HCT116 (cell line): ENCODE results near the gene CERK.

Experiments
- EZH2 ChIP-seq: fragments of 200-600 bp; sonication (generic); IDR thresholded peaks from 2 replicates; pipeline ENCODE4 v1.6.1; 2017; ENCODE audit warnings: antibody characterized with exemption, mixed run types
- JUND ChIP-seq: IDR thresholded peaks from 2 replicates; pipeline ENCODE4 v1.6.1; 2012
- POLR2A ChIP-seq: IDR thresholded peaks from 2 replicates; pipeline ENCODE4 v1.7.0; 2011; ENCODE audit warnings: borderline replicate concordance; ENCODE audit not compliant: insufficient read depth, insufficient read length; ENCODE audit errors: extremely low read depth
- POLR2AphosphoS5 ChIP-seq: IDR thresholded peaks from 2 replicates; pipeline ENCODE4 v1.6.1; 2011; ENCODE audit warnings: mild to moderate bottlenecking, low read depth, low read length, moderate library complexity
- RAD21 ChIP-seq: IDR thresholded peaks from 2 replicates; pipeline ENCODE4 v1.6.1; 2012; ENCODE audit warnings: low read depth, mild to moderate bottlenecking
- SIN3A ChIP-seq: IDR thresholded peaks from 2 replicates; pipeline ENCODE4 v1.6.1; 2012; ENCODE audit warnings: low read depth
- SP1 ChIP-seq: IDR thresholded peaks from 2 replicates; pipeline ENCODE4 v1.6.1; 2012; ENCODE audit warnings: low read depth
- SRF ChIP-seq: IDR thresholded peaks from 2 replicates; pipeline ENCODE4 v1.6.1; 2012; ENCODE audit warnings: low read depth
- TCF7L2 ChIP-seq: IDR thresholded peaks from 2 replicates; pipeline ENCODE4 v1.7.0; 2011; ENCODE audit warnings: borderline replicate concordance, inconsistent platforms; ENCODE audit not compliant: insufficient read depth, insufficient read length; ENCODE audit errors: extremely low read depth
- TF ChIP-seq, protein P1 (sequence below): IDR thresholded peaks from 2 replicates; pipeline ENCODE4 v1.6.1; 2012
- TF ChIP-seq, protein P2 (sequence below), 3 experiments: fragments of 200-600 bp in 1 of 3; sonication (generic) in 1 of 3; IDR thresholded peaks in 2 of 3; conservative IDR thresholded peaks in 1 of 3; 2 replicates each; pipeline ENCODE4 v1.5.1; 2012 to 2017; ENCODE audit warnings: low read depth in 2 of 3, low read length in 2 of 3, antibody characterized with exemption in 1 of 3, borderline replicate concordance in 1 of 3, control low read depth in 1 of 3, mild to moderate bottlenecking in 1 of 3, mixed read lengths in 1 of 3, mixed run types in 1 of 3, moderate library complexity in 1 of 3; ENCODE audit not compliant: insufficient read depth in 1 of 3
- TF ChIP-seq, protein P3 (sequence below): IDR thresholded peaks from 2 replicates; pipeline ENCODE4 v1.6.1; 2012; ENCODE audit warnings: low read depth
- TF ChIP-seq, protein P4 (sequence below): IDR thresholded peaks from 2 replicates; pipeline ENCODE4 v1.6.1; 2012

DNA sequence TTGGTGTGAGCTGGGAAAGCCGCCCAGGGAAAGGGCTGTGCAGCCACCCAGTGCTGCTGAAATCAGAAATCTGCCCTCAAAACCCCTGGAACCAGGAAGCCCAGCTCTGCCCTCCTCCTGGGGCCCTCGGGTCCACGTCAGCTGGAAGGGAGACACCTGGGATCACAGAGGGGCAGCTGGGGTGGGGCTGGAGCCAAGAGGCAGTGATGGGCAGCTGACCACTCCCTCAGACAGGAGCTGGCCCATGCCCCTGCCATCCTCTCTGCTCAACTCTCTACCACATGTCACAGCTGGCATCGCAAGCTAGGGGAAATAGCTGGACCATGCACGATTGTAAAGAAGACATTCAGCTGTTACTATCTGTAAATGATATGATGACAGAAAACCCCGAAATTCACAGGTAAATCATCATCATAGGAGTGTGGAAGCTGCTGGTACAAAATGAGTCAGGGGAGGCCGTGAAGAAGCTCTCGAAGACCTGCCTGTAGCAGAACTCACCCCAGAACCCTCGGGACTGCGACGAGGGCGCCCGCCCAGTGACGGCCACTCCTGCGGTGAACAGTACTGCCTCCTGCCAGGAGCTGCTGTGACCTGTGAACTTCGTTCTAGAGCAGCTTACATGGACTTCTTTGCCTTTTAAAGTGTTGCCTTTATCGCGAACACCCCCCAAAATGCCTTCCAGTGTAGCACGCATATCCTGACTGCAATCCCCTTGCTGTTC is 55.9 kb downstream of the CERK start:
- TF ChIP-seq POLR2A (no peak), POLR2AphosphoS5 (no peak), RAD21 (no peak), TCF7L2 (no peak), JUND (no peak), EZH2 (no peak), SP1 (no peak), SRF (no peak), SIN3A (no peak)
- TF ChIP-seq, protein P1, sequence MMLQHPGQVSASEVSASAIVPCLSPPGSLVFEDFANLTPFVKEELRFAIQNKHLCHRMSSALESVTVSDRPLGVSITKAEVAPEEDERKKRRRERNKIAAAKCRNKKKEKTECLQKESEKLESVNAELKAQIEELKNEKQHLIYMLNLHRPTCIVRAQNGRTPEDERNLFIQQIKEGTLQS, result no peak
- TF ChIP-seq, protein P2, sequence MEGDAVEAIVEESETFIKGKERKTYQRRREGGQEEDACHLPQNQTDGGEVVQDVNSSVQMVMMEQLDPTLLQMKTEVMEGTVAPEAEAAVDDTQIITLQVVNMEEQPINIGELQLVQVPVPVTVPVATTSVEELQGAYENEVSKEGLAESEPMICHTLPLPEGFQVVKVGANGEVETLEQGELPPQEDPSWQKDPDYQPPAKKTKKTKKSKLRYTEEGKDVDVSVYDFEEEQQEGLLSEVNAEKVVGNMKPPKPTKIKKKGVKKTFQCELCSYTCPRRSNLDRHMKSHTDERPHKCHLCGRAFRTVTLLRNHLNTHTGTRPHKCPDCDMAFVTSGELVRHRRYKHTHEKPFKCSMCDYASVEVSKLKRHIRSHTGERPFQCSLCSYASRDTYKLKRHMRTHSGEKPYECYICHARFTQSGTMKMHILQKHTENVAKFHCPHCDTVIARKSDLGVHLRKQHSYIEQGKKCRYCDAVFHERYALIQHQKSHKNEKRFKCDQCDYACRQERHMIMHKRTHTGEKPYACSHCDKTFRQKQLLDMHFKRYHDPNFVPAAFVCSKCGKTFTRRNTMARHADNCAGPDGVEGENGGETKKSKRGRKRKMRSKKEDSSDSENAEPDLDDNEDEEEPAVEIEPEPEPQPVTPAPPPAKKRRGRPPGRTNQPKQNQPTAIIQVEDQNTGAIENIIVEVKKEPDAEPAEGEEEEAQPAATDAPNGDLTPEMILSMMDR (IDR thresholded peaks at IDR 0.05 in 2 of 3, conservative IDR thresholded peaks at IDR 0.05 in 1 of 3; ENCODE audit: borderline replicate concordance in 1 of 3, insufficient read depth in 1 of 3, low read depth in 2 of 3, low read length in 2 of 3), result no peak
- TF ChIP-seq, protein P3, sequence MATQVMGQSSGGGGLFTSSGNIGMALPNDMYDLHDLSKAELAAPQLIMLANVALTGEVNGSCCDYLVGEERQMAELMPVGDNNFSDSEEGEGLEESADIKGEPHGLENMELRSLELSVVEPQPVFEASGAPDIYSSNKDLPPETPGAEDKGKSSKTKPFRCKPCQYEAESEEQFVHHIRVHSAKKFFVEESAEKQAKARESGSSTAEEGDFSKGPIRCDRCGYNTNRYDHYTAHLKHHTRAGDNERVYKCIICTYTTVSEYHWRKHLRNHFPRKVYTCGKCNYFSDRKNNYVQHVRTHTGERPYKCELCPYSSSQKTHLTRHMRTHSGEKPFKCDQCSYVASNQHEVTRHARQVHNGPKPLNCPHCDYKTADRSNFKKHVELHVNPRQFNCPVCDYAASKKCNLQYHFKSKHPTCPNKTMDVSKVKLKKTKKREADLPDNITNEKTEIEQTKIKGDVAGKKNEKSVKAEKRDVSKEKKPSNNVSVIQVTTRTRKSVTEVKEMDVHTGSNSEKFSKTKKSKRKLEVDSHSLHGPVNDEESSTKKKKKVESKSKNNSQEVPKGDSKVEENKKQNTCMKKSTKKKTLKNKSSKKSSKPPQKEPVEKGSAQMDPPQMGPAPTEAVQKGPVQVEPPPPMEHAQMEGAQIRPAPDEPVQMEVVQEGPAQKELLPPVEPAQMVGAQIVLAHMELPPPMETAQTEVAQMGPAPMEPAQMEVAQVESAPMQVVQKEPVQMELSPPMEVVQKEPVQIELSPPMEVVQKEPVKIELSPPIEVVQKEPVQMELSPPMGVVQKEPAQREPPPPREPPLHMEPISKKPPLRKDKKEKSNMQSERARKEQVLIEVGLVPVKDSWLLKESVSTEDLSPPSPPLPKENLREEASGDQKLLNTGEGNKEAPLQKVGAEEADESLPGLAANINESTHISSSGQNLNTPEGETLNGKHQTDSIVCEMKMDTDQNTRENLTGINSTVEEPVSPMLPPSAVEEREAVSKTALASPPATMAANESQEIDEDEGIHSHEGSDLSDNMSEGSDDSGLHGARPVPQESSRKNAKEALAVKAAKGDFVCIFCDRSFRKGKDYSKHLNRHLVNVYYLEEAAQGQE, result no peak
- TF ChIP-seq, protein P4, sequence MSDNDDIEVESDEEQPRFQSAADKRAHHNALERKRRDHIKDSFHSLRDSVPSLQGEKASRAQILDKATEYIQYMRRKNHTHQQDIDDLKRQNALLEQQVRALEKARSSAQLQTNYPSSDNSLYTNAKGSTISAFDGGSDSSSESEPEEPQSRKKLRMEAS, result no peak
